GM19397 (cell line): Measurements from ENCODE around the gene TADA2B.

Source experiments
- ATAC-seq: cut with Tn5 transposase; IDR thresholded peaks from one replicate; pipeline ENCODE4 v1.9.1; 2021; ENCODE audit warnings: mild to moderate bottlenecking, moderate library complexity; ENCODE audit not compliant: unreplicated experiment

Gene TADA2B

DNA sequence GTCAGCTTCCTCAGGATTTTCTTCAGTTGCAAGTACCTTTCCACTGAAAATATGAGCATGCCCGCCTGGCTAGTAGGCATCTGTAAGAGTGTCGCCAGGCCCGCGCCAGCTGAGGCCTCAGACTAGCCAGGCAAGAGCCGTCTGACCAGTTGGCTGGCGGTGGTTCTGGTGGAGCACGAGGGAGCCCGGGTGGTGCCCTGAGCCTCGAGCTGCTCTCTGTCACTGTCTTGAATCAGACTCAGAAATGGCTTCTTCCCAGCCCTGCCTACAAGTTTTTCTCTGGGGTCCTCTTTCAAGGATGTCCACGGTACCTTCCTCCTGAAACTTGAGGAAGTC, 12.8 kb downstream of the TADA2B start:
- ATAC-seq, result no peak

DNA sequence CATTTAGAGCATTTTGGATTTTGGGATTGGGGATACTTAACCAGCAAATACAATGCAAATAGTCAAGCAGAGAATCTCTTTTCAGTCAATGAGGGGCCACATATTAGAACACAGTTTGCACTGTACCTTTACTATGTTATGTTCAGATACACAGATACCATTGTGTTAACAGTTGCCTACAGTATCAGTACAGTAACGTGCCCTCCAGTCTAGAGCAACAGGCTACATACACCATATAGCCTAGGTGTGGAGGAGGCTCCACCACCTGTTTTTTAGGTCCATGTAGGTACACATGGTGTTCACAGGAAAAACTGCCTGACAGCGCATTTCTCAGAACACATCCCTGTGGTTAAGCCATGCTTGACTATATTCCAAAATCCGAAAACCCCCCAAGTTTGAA, 15.6 kb downstream of the TADA2B start:
- no peak for ATAC-seq

DNA sequence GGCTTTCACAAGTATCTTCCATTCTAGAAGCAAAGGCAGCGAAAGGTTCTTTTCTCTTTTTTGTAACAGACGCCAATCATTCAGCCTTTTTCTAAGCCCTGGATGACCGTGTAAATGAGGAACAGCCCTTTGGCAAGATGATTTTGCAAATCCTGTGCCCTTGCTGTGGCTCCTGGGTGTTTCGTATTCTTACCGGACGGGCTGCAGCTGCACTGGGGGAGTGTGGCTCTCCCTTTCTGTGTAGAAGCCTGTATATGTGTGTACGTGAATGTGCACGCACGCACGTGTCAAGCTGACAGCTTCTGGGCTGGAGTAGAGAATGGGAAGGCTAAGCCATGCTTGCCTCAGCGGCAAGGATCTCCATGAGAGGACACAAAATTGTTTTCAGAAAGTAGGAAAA, 16.5 kb downstream of the TADA2B start:
- ATAC-seq, result no peak

DNA sequence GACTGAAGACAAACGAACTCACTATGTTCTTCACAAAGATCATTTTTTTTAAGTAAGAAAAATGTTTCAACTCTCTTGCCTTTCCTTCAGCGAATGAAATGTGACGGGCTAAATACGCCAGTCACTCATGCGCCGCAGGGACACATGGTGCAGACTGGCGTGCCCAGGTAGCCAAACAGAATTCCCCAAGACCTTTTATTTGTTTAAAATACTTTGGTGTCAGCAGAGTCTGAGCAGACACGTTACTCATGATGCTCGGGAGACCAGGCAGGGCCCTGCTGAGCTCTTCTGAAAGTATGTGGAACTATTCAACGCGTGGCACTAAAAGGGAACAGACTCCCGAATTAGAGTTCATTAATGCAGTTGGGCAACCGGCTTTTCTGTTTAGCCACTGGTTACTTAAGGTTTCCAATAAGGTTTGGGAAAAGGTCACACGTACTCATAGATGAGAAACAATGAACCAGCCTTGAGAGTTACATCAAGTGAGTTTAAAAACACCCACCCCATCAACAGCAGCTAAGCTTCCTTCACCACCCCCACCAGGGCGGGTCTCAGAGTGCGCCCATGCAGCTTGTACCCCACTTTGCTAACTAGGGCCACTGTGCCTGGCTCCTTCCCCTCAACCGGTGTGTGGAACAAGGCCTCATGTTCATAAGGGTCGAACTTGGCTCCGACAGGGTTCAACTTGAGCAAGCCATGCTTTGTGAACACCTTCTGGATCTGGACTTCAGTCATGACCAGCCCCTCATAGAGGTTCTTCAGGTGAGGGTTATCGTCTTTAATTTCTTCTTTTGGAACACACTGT, 17.4 kb downstream of the TADA2B start:
- ATAC-seq, result no peak

DNA sequence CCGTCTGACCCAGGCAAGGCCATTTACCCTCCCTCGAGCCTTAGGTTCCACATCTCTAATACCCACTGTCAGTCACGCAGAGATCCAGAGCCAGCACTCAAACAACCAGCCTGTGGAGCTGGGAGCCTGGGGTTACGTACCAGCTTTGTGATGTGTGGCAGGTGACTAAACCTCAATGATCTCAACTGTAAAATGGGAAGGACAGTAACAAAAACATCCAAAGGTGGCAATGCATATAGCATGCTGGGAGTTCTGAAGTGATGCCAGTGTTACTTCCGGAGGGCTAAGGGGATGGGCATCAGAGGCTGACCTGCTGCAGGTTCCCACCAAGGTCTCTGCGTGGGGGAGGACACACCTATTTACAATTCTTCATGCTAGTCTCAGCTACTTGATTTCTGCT, 18.6 kb downstream of the TADA2B start:
- no peak for ATAC-seq

DNA sequence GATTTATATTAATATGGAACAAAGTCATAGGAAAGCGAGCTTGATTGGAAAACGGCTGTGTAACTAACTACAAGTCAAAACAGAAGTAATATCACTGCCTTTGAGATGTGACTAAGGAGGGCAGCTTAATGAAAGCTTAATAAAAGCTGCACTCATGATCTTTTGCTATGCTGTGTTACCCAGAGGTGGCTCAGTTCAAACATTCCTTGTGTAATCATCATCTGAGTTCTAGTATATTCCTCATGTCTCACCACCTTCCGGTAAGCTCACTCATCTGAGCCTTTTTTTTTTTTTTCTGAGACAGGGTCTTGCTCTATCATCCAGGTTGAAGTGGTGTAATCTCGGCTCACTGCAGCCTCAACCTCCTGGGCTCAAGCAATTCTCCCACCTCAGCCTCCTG, 19.6 kb downstream of the TADA2B start:
- ATAC-seq, result no peak

DNA sequence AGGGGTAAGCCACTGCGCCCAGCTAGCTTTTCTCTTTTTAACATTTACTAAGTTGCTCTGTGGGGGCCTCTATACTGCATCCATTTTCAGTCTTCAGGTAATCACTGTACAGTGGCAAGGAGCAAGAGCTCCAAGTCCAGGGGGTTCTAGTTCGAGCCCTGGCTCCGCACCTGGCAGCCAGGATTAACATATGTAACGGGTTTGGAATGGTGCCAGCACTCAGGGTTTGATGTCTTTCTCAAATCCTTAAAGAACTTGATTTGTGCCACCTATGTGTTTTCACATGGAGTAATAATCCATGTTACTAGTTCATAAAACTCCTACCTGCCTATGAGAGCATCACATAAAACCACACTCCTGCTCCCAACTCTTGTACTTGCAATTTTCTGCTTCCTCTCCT, 20.2 kb downstream of the TADA2B start:
- ATAC-seq, result no peak

DNA sequence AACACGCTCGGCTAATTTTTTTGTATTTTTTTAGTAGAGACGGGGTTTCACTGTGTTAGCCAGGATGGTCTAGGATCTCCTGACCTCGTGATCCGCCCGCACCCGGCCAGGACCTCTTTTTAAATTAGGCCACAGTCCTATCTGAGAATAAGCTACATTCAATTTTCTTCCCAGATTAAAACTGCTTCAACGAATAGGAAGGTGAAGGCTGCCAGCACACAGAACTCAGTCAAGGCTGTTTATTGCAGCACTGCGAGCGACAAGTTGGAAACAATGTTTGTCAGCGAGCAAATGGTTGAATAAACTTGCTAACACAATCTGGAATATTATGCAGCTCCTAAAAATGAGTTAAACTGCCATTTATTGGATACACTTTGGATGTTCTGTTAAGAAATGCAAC, 22.8 kb downstream of the TADA2B start:
- ATAC-seq, result no peak

DNA sequence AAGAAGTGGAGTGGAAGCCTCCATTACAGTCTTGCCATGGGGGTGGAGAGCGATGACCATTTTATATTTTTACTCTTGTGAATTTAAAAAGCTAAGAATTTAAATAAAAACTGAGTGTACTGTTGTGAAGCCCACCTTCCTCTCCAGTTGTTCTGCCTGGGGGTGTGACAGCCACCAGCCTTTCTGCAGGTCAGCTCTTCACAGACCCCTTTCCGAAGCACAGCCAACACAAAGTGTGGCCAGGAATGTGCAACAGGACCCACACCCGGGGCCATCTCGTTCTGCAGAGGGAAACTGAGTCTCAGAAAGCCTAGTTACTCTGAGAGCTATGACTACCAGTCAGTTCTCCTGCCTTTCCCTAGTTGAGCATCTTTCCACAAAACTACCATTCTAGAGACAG, 23.3 kb downstream of the TADA2B start:
- ATAC-seq, result no peak

DNA sequence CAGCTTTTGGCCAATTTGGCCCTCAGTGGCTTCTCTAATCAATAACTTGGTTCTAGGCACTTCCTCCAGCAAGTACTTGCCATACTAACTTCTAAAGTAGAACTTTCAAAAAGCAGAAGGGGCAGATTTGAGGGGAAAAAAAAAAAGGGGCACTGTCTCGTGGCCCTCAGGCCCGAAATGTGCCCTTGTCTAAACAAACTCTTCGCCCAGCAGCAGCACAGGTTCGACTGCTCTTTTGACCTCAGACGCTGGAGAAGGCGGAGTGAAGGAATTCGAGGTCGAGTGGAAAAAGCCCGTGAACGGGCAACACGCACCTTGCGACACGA, 23.9 kb downstream of the TADA2B start:
- ATAC-seq, result no peak

DNA sequence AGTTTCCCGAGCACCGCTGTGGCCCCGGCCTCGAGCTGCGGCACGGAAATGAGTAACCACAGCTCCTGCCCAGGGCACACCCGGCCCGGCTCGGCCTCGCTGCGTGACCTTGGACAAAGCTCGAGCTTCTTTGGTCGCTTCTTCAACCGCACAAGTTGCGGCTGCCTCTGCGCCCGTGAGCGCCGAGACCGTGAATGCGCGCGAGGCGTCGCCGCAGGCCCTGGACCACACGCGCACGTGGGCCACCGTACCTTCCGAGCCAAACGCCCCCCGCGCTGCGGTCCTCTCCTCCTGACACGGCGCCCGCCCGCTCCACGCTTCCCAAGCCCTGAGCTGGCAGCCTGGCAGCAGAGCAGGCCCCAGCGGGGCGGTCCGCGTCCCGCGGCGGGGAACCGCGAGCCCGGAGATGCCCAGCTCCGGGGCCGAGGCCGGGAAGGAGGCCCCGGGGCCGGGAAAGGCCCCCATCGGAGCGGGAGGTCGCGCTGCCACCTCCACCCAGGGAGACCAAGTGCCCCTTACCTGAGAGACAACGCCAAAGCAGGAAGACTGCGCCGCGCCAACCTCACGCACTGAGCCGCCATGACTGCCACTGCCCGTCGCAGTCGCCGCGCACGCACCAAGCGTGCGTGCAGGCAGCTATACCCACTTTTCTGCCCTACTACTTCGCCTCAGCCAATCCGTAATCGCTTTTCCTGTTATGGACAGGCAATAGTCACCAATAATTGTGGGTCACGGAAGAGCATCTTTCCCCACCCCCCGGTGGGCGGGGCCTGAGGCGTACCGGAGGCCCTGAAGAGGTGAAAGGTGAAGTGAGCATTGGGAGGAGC, 24.5 kb downstream of the TADA2B start, which contains the start of gene GRPEL1:
Gene GRPEL1, minus strand, starts transcription at position 613 of the 827 bp plus-strand sequence. Its CDS starts 32 bp downstream, at position 581.
- ATAC-seq, result peak; percentile 86

DNA sequence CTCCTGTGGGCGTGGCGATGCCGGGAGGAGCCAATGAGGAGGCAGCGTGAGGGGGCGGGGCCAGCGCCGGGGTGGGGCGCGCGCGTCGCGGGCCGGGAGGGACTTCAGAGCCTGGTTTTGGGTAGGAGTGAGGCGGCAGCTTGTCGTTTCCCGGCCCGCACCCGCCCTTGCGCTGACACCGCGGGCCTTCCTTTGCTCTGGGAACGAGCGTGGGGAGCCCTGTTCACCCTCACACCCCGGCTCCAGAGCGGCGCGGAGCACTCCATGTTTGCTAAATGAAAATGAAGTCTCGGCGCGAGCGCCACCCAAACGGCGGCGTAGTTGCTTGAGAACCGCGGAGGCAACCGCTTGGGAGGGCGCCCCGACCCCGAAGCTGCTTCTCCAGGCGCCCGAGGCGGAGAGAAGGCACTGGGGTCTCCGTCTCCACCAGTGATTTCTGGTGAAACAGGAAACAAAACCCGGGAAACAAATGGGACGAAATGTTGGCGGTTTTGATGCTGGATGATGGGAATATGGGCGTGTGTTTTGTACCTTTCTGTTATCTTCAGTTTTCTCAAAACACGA, 25.2 kb downstream of the TADA2B start:
- ATAC-seq, result peak; percentile 13

DNA sequence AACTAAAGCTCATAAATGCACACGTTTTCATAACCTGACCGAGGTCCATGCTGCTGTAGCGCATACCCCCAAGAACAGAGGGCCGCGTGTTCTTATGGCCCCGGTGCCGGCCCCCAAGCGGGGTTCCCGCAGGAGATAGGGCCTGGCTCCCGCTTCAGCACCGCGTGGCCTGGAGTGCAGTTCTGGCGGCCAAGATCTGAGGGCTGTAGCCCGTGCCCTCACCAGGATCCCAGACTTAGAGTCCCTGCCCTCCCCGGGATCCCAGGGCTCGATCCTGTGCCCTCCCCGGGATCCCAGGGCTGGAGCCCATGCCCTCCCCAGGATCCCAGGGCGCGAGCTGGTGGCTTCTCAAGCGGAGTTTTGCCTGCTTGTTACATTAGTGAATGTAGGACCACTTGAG, 25.7 kb downstream of the TADA2B start:
- ATAC-seq, result no peak

DNA sequence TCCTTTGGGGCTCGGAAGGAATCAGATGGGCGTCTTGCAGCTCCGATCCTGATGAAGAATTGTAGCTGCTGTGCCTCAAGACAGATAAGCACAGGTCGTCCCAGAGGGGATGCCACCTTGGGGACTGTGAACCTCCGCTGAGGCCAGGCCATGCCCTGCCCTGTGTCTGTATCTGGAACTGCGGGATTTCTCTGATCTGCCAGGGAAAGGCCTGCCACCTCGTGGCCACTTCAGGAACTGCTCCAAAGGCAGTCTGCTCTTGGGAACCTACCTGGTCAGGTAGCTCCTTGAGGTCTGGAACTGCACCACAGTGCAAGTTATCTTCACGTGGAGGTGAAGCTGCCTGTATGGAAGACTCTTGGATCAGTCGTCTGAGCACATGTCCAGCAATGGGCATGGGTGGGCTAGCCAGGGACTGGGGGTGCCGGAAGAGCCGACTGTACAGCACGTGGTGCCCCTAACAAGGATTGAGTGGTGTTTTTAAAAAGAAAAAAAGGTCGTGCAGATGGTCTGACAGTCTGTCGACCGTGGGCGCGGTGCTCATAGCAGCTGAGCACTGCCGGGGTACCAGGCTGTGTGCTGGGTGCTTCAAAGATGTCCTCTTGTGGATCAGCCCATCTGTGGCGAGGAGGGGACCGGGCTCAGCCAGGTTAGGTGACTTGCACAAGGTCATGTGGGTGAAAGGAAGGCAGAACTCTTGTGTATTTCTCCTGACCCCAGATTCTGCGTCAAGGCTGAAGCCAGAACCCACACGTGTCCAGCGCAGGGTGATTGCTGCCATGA, 27.7 kb downstream of the TADA2B start:
- peak; percentile 24 for ATAC-seq

DNA sequence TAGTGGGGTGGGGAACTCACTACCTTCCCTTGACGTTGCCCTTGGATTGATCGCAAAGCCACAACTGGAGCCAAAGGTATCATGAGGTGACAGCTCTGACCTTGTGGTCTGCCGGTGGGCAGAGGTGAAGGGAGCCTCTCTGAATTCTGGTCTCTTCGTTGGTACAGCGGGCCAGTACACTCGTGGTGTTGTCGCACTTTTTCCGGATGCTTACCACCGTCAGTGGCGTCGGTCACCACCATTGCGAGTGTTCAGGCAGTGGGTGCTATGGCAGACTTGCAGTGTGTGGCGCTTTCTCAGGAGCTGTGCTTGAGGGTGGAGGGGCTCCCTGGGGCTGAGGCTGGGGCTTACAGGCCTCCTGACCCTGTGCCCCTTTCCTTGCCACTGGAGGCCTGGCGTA, 29.9 kb downstream of the TADA2B start:
- no peak for ATAC-seq

DNA sequence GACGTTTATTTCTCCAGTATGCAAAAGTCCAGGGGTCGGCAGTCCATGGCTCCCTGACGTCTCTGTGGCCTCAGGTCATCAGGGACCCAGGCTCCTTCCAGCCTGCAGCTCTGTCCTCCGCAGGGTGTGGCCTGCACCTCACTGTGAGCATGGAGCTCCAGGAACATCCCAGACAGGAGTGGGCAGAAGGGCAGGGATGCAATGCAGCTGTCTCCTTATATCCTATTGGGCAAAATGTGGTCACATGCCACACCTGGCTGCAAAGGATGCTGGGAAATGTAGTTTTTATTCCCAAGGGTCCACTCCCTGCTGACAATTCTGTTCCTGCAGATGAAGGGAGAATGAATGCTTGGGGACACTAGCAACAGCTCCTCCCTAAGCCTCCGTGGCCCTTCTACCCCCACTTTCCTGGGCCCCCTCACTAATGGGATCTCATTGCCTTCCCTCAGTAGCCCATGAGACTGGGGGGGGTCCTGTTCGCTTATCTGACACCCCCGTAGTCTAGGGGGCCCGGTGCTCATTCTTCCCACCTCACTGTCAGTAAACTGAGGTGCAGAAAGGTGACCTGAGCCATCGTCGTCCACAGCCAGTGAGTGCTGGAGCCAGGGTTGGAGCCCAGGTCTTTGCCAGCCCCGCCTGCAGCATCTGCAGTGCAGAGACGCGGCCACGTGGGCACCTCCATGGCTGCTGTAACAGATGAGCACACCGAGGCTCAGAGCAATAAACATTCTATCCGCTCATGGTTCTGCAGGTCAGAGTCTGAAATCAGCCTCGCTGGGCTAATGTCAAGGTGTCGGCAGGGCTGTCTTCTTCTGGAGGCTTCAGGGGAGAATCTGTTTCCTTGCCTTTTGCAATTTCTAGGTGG, 30.6 kb downstream of the TADA2B start:
- no peak for ATAC-seq

DNA sequence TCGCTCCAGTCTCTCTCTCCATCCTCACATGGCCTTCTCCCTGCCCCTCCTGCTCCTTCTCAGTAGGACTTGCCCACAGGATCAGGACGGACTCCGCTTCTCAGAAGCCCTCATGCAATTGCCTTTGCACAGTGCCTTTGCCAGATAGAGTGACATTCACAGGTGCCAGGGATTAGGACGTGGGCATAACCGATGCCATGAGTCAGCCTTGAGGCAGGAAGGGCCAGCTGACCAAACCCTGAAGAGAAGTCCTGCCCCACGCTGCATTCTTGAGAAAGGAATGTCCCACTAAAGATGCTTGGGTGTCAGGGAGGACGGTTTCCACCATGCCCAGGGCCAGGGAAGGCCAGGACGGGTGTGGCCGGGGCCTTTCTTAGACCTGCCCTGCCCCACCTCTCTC, 31.3 kb downstream of the TADA2B start:
- no peak for ATAC-seq

DNA sequence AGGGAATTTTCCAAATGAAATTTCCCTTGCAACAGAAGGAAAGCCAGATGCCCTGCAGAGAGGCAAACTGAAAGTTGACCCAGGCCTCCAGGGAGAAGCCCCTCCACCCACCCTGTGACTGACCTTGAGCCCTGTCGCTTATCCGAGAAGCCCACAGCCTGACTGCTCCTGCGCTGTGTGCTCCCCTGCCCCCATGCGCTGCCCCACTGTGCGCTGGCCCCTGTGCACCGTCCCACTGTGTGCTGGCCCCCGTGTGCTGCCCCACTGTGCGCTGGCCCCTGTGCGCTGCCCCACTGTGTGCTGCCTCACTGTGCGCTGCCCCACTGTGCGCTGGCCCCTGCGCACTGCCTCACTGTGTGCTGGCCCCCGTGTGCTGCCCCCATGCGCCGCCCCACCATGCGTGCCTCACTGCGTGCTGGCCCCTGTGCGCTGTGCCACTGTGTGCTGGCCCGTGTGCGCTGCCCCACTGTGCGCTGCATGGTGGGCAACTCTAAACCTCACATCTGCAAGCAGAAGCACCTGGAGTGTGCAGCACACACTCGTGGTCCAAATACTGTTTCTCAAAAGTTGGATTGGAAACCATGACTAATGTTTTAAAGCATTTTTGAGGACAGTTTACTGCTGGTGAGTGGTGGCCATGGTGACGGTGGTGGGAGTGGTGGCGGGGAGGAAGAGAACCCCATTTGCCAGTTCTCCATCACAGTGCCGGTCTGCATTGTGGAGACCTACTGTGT, 33.0 kb downstream of the TADA2B start:
- no peak for ATAC-seq

DNA sequence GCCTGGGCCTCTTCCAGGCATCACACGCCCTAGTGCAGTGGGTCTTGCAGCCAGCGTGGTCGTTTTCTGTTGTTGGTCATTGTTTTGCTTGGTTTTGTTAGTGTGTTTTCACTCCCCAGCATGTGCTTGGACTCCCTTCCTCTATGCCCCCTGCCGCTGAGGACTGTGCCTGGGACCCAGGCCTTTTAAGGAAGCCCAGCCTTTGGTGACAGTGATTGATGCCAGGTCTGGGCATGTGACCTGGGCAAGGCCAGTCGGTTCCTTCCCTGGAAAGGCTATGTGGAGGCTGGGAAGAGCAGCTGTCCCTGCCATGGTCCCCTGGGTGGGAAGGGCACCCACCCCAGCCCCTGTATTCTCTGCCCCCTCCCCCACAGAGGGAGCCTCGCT, 33.5 kb downstream of the TADA2B start:
- ATAC-seq, result no peak

DNA sequence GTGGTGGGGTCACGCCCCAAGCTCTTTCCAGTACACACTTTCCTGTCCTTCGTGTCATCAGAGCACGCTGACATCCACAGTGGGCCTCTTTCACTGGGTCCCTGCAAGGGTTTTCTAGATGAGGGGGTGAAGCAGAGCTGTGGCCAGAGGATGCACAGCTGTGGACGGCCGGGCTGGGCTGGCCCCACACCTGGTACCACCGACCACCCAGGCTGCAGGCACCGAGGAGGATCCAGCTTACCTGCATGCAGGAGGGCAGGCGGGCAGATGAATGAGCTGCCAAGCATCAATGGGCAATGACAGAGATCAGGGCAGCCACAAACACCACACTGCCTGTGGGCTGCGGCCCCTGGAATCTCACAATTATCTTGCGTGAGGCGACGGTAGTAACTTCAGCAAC, 34.2 kb downstream of the TADA2B start:
- no peak for ATAC-seq
